Stomach (tissue), 9 donors: ENCODE measurements around the gene HBG2. TPM values are rescaled to one million over a fixed set of nuclear protein-coding genes. Genes with fewer than 3 reads are reported as not detected.

ENCODE experiments used
- DNase-seq, 2 donors: peaks; one replicate each; pipeline versions ENCODE4 v3.0.0 to v3.0.0-alpha.2; 2013 to 2019
- H3K27ac ChIP-seq, 5 donors: fragments of 200-600 bp in 4 of 5; sonication (generic) in 4 of 5; one replicate each; pipeline ENCODE4 v1.5.1; 2013 to 2019; ENCODE audit warnings: mild to moderate bottlenecking in 1 of 5, moderate library complexity in 1 of 5
- H3K27me3 ChIP-seq, 3 donors: fragments of 200-600 bp; sonication (generic); one replicate each; pipeline ENCODE4 v1.5.1; 2017 to 2019; ENCODE audit warnings: mixed run types in 1 of 3
- H3K36me3 ChIP-seq, 4 donors: fragments of 200-600 bp; sonication (generic); 1 replicate in 3 of 4; 2 replicates in 1 of 4; pipeline ENCODE4 v1.5.1; 2016 to 2019
- H3K4me1 ChIP-seq, 4 donors: fragments of 200-600 bp; sonication (generic); one replicate each; pipeline ENCODE4 v1.5.1; 2016 to 2019
- H3K4me3 ChIP-seq, 4 donors: fragments of 200-600 bp; sonication (generic) in 3 of 4; one replicate each; pipeline ENCODE4 v1.5.1; 2016 to 2019; ENCODE audit warnings: mild to moderate bottlenecking in 1 of 4
- H3K9me3 ChIP-seq, 4 donors: fragments of 200-600 bp; sonication (generic); one replicate each; pipeline ENCODE4 v1.5.1; 2016 to 2019
- CTCF ChIP-seq, 7 experiments: fragments of 450-650 bp in 4 of 7; fragments of 200-600 bp in 3 of 7; sonication (generic) in 3 of 7; IDR thresholded peaks; one replicate each; pipeline ENCODE4 v1.5.1; 2016 to 2019; ENCODE audit warnings: antibody characterized with exemption in 7 of 7, control low read depth in 2 of 7, mild to moderate bottlenecking in 1 of 7
- EP300 ChIP-seq: sonication (generic); formaldehyde crosslinking; IDR thresholded peaks from one replicate; pipeline ENCODE4 v1.6.1; 2017; ENCODE audit warnings: antibody characterized with exemption
- POLR2A ChIP-seq, 4 donors: fragments of 450-650 bp; IDR thresholded peaks; one replicate each; pipeline ENCODE4 v1.6.1; 2016; ENCODE audit warnings: antibody characterized with exemption in 4 of 4, control low read depth in 2 of 4, mild to moderate bottlenecking in 1 of 4, moderate library complexity in 1 of 4
- POLR2AphosphoS5 ChIP-seq, 3 donors: sonication (generic); formaldehyde crosslinking; IDR thresholded peaks; one replicate each; pipeline ENCODE4 v1.6.1; 2016; ENCODE audit warnings: antibody characterized with exemption in 3 of 3
- WGBS, 5 donors: extraction: QIAGEN DNeasy Blood & Tissue Kit in 3 of 5; methylation state at CpG; one replicate each; pipeline versions ENCODE4 v1.1.5 to v1.1.7; 2013 to 2018; 5-methylcytosine and 5-hydroxymethylcytosine counted together
- intact Hi-C: fragments of 100-400 bp; cut with DNase I; formaldehyde crosslinking; loops from one replicate; pipeline ENCODE4 v1.15.1; 2023; ENCODE audit warnings: low total_unique reads
- polyA plus RNA-seq, 3 donors: library from polyadenylated mRNA; stranded (reverse); fragments of 200-250 nt; gene quantifications; one replicate each; pipeline ENCODE4 v1.2.3, GENCODE V29; 2013
- total RNA-seq, 5 donors: library from RNA; depleted of rRNA; stranded (reverse); fragments of >200 nt; gene quantifications; one replicate each; pipeline versions ENCODE4 v1.1.0 to v1.2.3, GENCODE V29; 2014 to 2016
- donor health status: healthy with polysubstance abuse.
- donor health status: Bipolar disorder and iron deficiency.
- donor health status: healthy.

HBG2 gene
- total and polyA plus RNA-seq, 8 donors = 0.75 to 1,854 TPM; not detected in 6

- no peaks in the 10 kb centered on the region for H3K4me1 ChIP-seq
- no peak for TF ChIP-seq POLR2A (IDR thresholded peaks at IDR 0.05)
- no peak for TF ChIP-seq POLR2AphosphoS5 (IDR thresholded peaks at IDR 0.05)
- no peak for TF ChIP-seq CTCF (IDR thresholded peaks at IDR 0.05)
- TF ChIP-seq EP300 = no peak
- H3K4me3 ChIP-seq = no peak overlapping the region
- no peaks in the 10 kb centered on the region for H3K27me3 ChIP-seq
- no peaks in the 10 kb centered on the region for H3K9me3 ChIP-seq
- H3K36me3 ChIP-seq = no peaks in the 10 kb centered on the region
- no peak for DNase-seq
- intact Hi-C loops = no loop called here
- 81 to 97% (median 92%) methylated on average over 1 of the region's 1 CpG for WGBS, 5 donors
- no peak overlapping the region for H3K27ac ChIP-seq
Measured at GRCh38 chr11:5230266-5230665, 24.3 kb downstream of the HBG2 start.

- intact Hi-C loops = no loop called here
- Histone ChIP-seq H3K27me3 (no peaks in the 10 kb centered on the region), H3K9me3 (no peaks in the 10 kb centered on the region), H3K27ac (no peak overlapping the region), H3K36me3 (no peaks in the 10 kb centered on the region), H3K4me3 (no peak overlapping the region), H3K4me1 (no peaks in the 10 kb centered on the region)
- TF ChIP-seq POLR2AphosphoS5 (IDR thresholded peaks at IDR 0.05) = no peak
- TF ChIP-seq CTCF (IDR thresholded peaks at IDR 0.05) = no peak
- TF ChIP-seq POLR2A (IDR thresholded peaks at IDR 0.05) = no peak
- TF ChIP-seq EP300 = no peak
- WGBS, 5 donors = 71 to 78% (median 75%) methylated on average over 2 of the region's 2 CpGs
- no peak for DNase-seq
Measured at GRCh38 chr11:5229796-5230195, 24.8 kb downstream of the HBG2 start.

GRCh38 chr11:5229356-5229755, 25.2 kb downstream of the HBG2 start:
- DNase-seq = no peak
- H3K27ac ChIP-seq = no peak overlapping the region
- no peaks in the 10 kb centered on the region for H3K36me3 ChIP-seq
- H3K4me1 ChIP-seq = no peaks in the 10 kb centered on the region
- intact Hi-C loops = no loop called here
- H3K9me3 ChIP-seq = no peaks in the 10 kb centered on the region
- WGBS, 5 donors = 80 to 95% (median 86%) methylated on average over 1 of the region's 1 CpG
- H3K4me3 ChIP-seq = no peak overlapping the region
- no peaks in the 10 kb centered on the region for H3K27me3 ChIP-seq
- TF ChIP-seq CTCF (IDR thresholded peaks at IDR 0.05) = no peak
- no peak for TF ChIP-seq POLR2A (IDR thresholded peaks at IDR 0.05)
- TF ChIP-seq EP300 = no peak
- TF ChIP-seq POLR2AphosphoS5 (IDR thresholded peaks at IDR 0.05) = no peak

GRCh38 chr11:5228124-5228523, 26.5 kb downstream of the HBG2 start:
- H3K9me3 ChIP-seq = no peaks in the 10 kb centered on the region
- intact Hi-C loops = no loop called here
- H3K27me3 ChIP-seq = no peaks in the 10 kb centered on the region
- no peak overlapping the region for H3K4me3 ChIP-seq
- no peak for TF ChIP-seq POLR2A (IDR thresholded peaks at IDR 0.05)
- TF ChIP-seq CTCF (IDR thresholded peaks at IDR 0.05) = no peak
- TF ChIP-seq POLR2AphosphoS5 (IDR thresholded peaks at IDR 0.05) = no peak
- no peak for TF ChIP-seq EP300
- no peak overlapping the region for H3K27ac ChIP-seq
- no peaks in the 10 kb centered on the region for H3K36me3 ChIP-seq
- 69 to 74% (median 69%) methylated on average over 5 of the region's 5 CpGs for WGBS, 5 donors
- no peaks in the 10 kb centered on the region for H3K4me1 ChIP-seq
- DNase-seq = no peak
